Psoas muscle (tissue), 8 donors: Measurements from ENCODE around the gene KRTAP12-3. TPM values are rescaled to one million over a fixed set of nuclear protein-coding genes. Genes with fewer than 3 reads are reported as not detected.
A peak's percentile ranks its signal among the peaks of the same experiment; 100 is the strongest.

Source experiments
- ATAC-seq, 4 donors: fragments of 200-7000 bp; cut with Tn5 transposase; one replicate each; pipeline ENCODE4 v1.9.1; 2020; ENCODE audit warnings: moderate library complexity in 3 of 4, mild to moderate bottlenecking in 2 of 4
- DNase-seq, 2 donors: peaks; one replicate each; pipeline ENCODE4 v3.0.0-alpha.2; 2020
- H3K27ac ChIP-seq: fragments of 200-600 bp; one replicate; pipeline ENCODE4 v1.8.0; 2022
- H3K27me3 ChIP-seq, 3 donors: fragments of 200-600 bp in 1 of 3; one replicate each; pipeline versions ENCODE4 v1.6.1 to v1.8.0; 2013 to 2022; ENCODE audit warnings: low read length in 2 of 3, mild to moderate bottlenecking in 2 of 3, moderate library complexity in 1 of 3; ENCODE audit not compliant: insufficient read depth in 3 of 3
- H3K36me3 ChIP-seq, 2 donors: fragments of 200-600 bp in 1 of 2; one replicate each; pipeline versions ENCODE4 v1.6.1 to v1.8.0; 2013 to 2022; ENCODE audit warnings: low read depth in 1 of 2, mild to moderate bottlenecking in 1 of 2, moderate library complexity in 1 of 2; ENCODE audit not compliant: insufficient read depth in 1 of 2
- H3K4me1 ChIP-seq: fragments of 200-600 bp; one replicate; pipeline ENCODE4 v1.8.0; 2022
- H3K4me3 ChIP-seq: fragments of 200-600 bp; one replicate; pipeline ENCODE4 v1.8.0; 2022; ENCODE audit warnings: mild to moderate bottlenecking
- H3K9me3 ChIP-seq: fragments of 200-600 bp; one replicate; pipeline ENCODE4 v1.8.0; 2022
- CTCF ChIP-seq: fragments of 200-600 bp; IDR thresholded peaks from one replicate; pipeline ENCODE4 v1.8.0; 2022; ENCODE audit warnings: antibody characterized with exemption
- WGBS, 3 donors: extraction: QIAGEN DNeasy Blood & Tissue Kit; methylation state at CpG; one replicate each; pipeline versions ENCODE4 v1.1.6 to v1.1.7; 2013; 5-methylcytosine and 5-hydroxymethylcytosine counted together
- intact Hi-C, 2 donors: fragments of 100-400 bp; cut with DNase I; formaldehyde crosslinking; loops; one replicate each; pipeline versions ENCODE4 v1.11.0 to v1.14.2; 2022
- polyA plus RNA-seq, 3 donors: library from polyadenylated mRNA; stranded (reverse); fragments of 200-250 nt; gene quantifications; one replicate each; pipeline ENCODE4 v1.2.3, GENCODE V29; 2013
- total RNA-seq, 4 donors: library from RNA; stranded (reverse); fragmentation: NEBNext Ultra II Directional in 2 of 4; extraction: Animal tissue kit (Norgen Biotek cat#: 25700) in 2 of 4; gene quantifications; one replicate each; pipeline versions ENCODE4 v1.2.1 to v1.2.4, GENCODE V29; 2021 to 2023
- donor health status: healthy with polysubstance abuse.
- donor health status: DM: no; HTN: no; CAD: no; lungs with moderate emphysema.
- donor health status: Bipolar disorder and iron deficiency.
- donor health status: healthy.
- donor health status: DM: yes; HTN: yes; CAD: no.
- donor health status: DM: no; HTN: no; CAD: no.
- donor health status: DM: no; HTN: no; CAD: no.
- donor health status: DM: yes; HTN: yes; CAD: no.

KRTAP12-3 gene
- total and polyA plus RNA-seq, 7 donors, result not detected

DNA sequence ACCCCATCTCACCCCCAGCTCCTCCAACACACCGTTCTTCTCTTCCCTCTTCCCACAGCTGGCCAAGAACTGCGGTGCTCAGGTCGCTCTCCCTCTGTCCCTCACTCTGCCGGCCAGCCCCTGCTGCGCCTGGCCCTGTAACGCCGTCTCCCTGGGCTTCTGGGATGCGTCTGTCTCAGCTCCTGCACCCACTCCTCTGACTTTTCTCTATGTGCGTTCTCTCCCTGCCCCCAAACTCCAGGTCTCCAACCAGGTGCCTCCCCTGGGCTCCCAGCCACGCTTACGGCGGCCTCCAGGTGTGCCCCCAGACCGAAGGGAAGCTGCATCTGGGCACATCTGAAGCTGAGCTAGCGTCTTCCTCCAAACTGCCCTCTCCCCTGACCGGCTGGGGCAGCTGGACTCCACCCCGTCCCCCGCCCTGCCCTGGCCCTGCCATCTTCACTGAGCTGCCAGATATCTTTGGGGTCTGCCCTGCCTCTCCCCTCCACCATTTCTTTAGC is 41.8 kb downstream of the KRTAP12-3 start:
- intact Hi-C loops, result no loop called here
- WGBS, 3 donors, result 45 to 47% (median 45%) methylated on average over 17 of the region's 17 CpGs
- DNase-seq, result peak in 1 of 2 donors; percentile 48
- TF ChIP-seq CTCF, result no peak
- Histone ChIP-seq H3K27ac (no peak overlapping the region), H3K9me3 (peaks cover under 1% of the 10 kb centered on the region), H3K27me3 (peaks cover 5 to 77% (median 34%) of the 10 kb centered on the region in 3 donors), H3K36me3 (no peaks in the 10 kb centered on the region), H3K4me1 (no peaks in the 10 kb centered on the region), H3K4me3 (no peak overlapping the region)
- ATAC-seq, result no peak

- WGBS, 3 donors, result 38 to 47% (median 43%) methylated on average over 21 of the region's 21 CpGs
- intact Hi-C loops, result no loop called here
- no peak overlapping the region for H3K4me3 ChIP-seq
- H3K36me3 ChIP-seq, result no peaks in the 10 kb centered on the region
- TF ChIP-seq CTCF, result no peak
- no peak overlapping the region for H3K27ac ChIP-seq
- H3K27me3 ChIP-seq, result peaks cover 5 to 84% (median 36%) of the 10 kb centered on the region in 3 donors
- H3K9me3 ChIP-seq, result no peaks in the 10 kb centered on the region
- DNase-seq, result no peak
- ATAC-seq, result no peak
- H3K4me1 ChIP-seq, result no peaks in the 10 kb centered on the region
Observed at GRCh38 chr21:44700101-44701022, 42.6 kb downstream of the KRTAP12-3 start.

GRCh38 chr21:44701023-44701400 is 43.3 kb downstream of the KRTAP12-3 start:
- no peaks in the 10 kb centered on the region for H3K9me3 ChIP-seq
- DNase-seq (no peak), ATAC-seq (no peak)
- no peaks in the 10 kb centered on the region for H3K36me3 ChIP-seq
- WGBS, 3 donors, result 47 to 57% (median 50%) methylated on average over 14 of the region's 14 CpGs
- H3K27ac ChIP-seq, result no peak overlapping the region
- intact Hi-C loops, result no loop called here
- no peaks in the 10 kb centered on the region for H3K4me1 ChIP-seq
- peaks cover 5 to 87% (median 36%) of the 10 kb centered on the region in 3 donors for H3K27me3 ChIP-seq
- TF ChIP-seq CTCF, result no peak
- H3K4me3 ChIP-seq, result no peak overlapping the region

- DNase-seq, result no peak
- Histone ChIP-seq H3K27me3 (peaks cover 5 to 87% (median 41%) of the 10 kb centered on the region in 3 donors), H3K9me3 (no peaks in the 10 kb centered on the region), H3K36me3 (no peaks in the 10 kb centered on the region), H3K27ac (no peak overlapping the region), H3K4me3 (no peak overlapping the region), H3K4me1 (no peaks in the 10 kb centered on the region)
- no peak for TF ChIP-seq CTCF
- WGBS, 3 donors, result 11 to 16% (median 14%) methylated on average over 11 to 12 of the region's 12 CpGs
- intact Hi-C loops, result no loop called here
- no peak for ATAC-seq
Observed at GRCh38 chr21:44701541-44701940, 43.8 kb downstream of the KRTAP12-3 start.
